Neuronal stem cell (in vitro differentiated cells): ENCODE results near the gene SMPD4.
"Not testable (repeated sequence)": the region's sequence is repeated elsewhere in the genome, so short reads cannot be mapped to it uniquely, and the experiment has no call there.

Experiments used
- DNase-seq: peaks from one replicate; pipeline ENCODE4 v3.0.0-alpha.2; 2013; ENCODE audit warnings: low spot score
- H2AFZ ChIP-seq: one replicate; pipeline ENCODE4 v1.6.1; 2013; ENCODE audit warnings: mild to moderate bottlenecking, low read length, inconsistent platforms
- H2AK5ac ChIP-seq: 2 replicates; pipeline ENCODE4 v1.6.1; 2013; ENCODE audit warnings: low read depth, mild to moderate bottlenecking, inconsistent platforms, low read length, moderate library complexity, mixed read lengths
- H2BK120ac ChIP-seq: 2 replicates; pipeline ENCODE4 v1.6.1; 2013; ENCODE audit warnings: low read depth, mild to moderate bottlenecking, inconsistent platforms, low read length, moderate library complexity, mixed read lengths
- H2BK12ac ChIP-seq: one replicate; pipeline ENCODE4 v1.6.1; 2013; ENCODE audit warnings: low read length, inconsistent platforms
- H2BK15ac ChIP-seq: 2 replicates; pipeline ENCODE4 v1.6.1; 2013; ENCODE audit warnings: mild to moderate bottlenecking, low read length, inconsistent platforms, mixed read lengths
- H2BK5ac ChIP-seq: one replicate; pipeline ENCODE4 v1.6.1; 2013; ENCODE audit warnings: inconsistent platforms, mild to moderate bottlenecking, low read length, moderate library complexity
- H3K14ac ChIP-seq: one replicate; pipeline ENCODE4 v1.6.1; 2013; ENCODE audit warnings: low read length, inconsistent platforms
- H3K18ac ChIP-seq: 2 replicates; pipeline ENCODE4 v1.6.1; 2013; ENCODE audit warnings: low read length, inconsistent platforms
- H3K23ac ChIP-seq: 2 replicates; pipeline ENCODE4 v1.6.1; 2013; ENCODE audit warnings: low read depth, mild to moderate bottlenecking, mixed read lengths, low read length, inconsistent platforms; ENCODE audit not compliant: poor library complexity
- H3K27ac ChIP-seq: replicated peaks from 3 replicates; pipeline ENCODE4 v1.5.1; 2013; ENCODE audit warnings: low read length, inconsistent platforms
- H3K27me3 ChIP-seq, 3 experiments: 2 replicates each; pipeline ENCODE4 v1.6.1; 2013; ENCODE audit warnings: low read length in 3 of 3, mild to moderate bottlenecking in 2 of 3, inconsistent platforms in 1 of 3, low read depth in 1 of 3, mixed read lengths in 1 of 3, moderate library complexity in 1 of 3; ENCODE audit not compliant: control insufficient read depth in 3 of 3, insufficient read depth in 3 of 3
- H3K36me3 ChIP-seq, 2 donors: replicated peaks in 1 of 2; 2 replicates each; pipeline ENCODE4 v1.6.1; 2013; ENCODE audit warnings: low read length in 2 of 2; ENCODE audit not compliant: control insufficient read depth in 2 of 2, insufficient read depth in 2 of 2
- H3K4ac ChIP-seq: 2 replicates; pipeline ENCODE4 v1.6.1; 2013; ENCODE audit warnings: inconsistent platforms, mild to moderate bottlenecking, low read length, moderate library complexity
- H3K4me1 ChIP-seq, 2 donors: 1 replicate in 1 of 2; 2 replicates in 1 of 2; pipeline ENCODE4 v1.6.1; 2013; ENCODE audit warnings: low read length in 2 of 2, low read depth in 1 of 2; ENCODE audit not compliant: control insufficient read depth in 2 of 2, insufficient read depth in 1 of 2
- H3K4me2 ChIP-seq: one replicate; pipeline ENCODE4 v1.6.1; 2013; ENCODE audit warnings: mild to moderate bottlenecking, low read length, inconsistent platforms; ENCODE audit not compliant: insufficient read depth, poor library complexity, severe bottlenecking
- H3K4me3 ChIP-seq, 2 donors: 2 replicates each; pipeline ENCODE4 v1.5.1; 2013; ENCODE audit warnings: low read length in 2 of 2, mild to moderate bottlenecking in 2 of 2, inconsistent platforms in 1 of 2, moderate library complexity in 1 of 2
- H3K79me1 ChIP-seq: one replicate; pipeline ENCODE4 v1.6.1; 2013; ENCODE audit warnings: low read depth, mild to moderate bottlenecking, inconsistent platforms, low read length, moderate library complexity
- H3K9ac ChIP-seq: one replicate; pipeline ENCODE4 v1.6.1; 2013; ENCODE audit warnings: mild to moderate bottlenecking, low read depth, low read length, inconsistent platforms; ENCODE audit not compliant: poor library complexity
- H3K9me3 ChIP-seq, 2 donors: replicated peaks in 1 of 2; 2 replicates each; pipeline versions ENCODE3 to v1.6.1; 2013; ENCODE audit warnings: low read length in 2 of 2, mild to moderate bottlenecking in 2 of 2, inconsistent platforms in 1 of 2, low read depth in 1 of 2, mixed read lengths in 1 of 2, moderate library complexity in 1 of 2; ENCODE audit not compliant: control insufficient read depth in 2 of 2, insufficient read depth in 1 of 2
- H4K8ac ChIP-seq: one replicate; pipeline ENCODE4 v1.6.1; 2013; ENCODE audit warnings: low read depth, mild to moderate bottlenecking, inconsistent platforms, low read length, moderate library complexity
- H4K91ac ChIP-seq: one replicate; pipeline ENCODE4 v1.6.1; 2013; ENCODE audit warnings: low read length, low read depth, mild to moderate bottlenecking, inconsistent platforms; ENCODE audit not compliant: poor library complexity
- WGBS, 2 donors: extraction: QIAGEN DNeasy Blood & Tissue Kit; methylation state at CpG; one replicate each; pipeline ENCODE4 v1.1.7; 2013; ENCODE audit warnings: missing lambda C conversion rate in 2 of 2, mixed read lengths in 1 of 2; ENCODE audit not compliant: insufficient read length in 2 of 2, insufficient replicate concordance in 1 of 2; ENCODE audit errors: extremely low coverage in 2 of 2; 5-methylcytosine and 5-hydroxymethylcytosine counted together

The SMPD4 gene

GRCh38 chr2:130153721-130154422 lies 27.5 kb downstream of the SMPD4 start:
- H3K27ac ChIP-seq, DNase-seq, H3K4me2 ChIP-seq, H2BK15ac ChIP-seq, H3K14ac ChIP-seq, H2BK5ac ChIP-seq, H3K79me1 ChIP-seq, H3K4me1 ChIP-seq, H3K23ac ChIP-seq, H4K91ac ChIP-seq, H3K4me3 ChIP-seq, H3K18ac ChIP-seq, H3K9me3 ChIP-seq, H3K27me3 ChIP-seq, H4K8ac ChIP-seq, H2BK12ac ChIP-seq, H2AFZ ChIP-seq, H2BK120ac ChIP-seq, H3K4ac ChIP-seq, H2AK5ac ChIP-seq, H3K9ac ChIP-seq: not testable (repeated sequence)
- WGBS, 2 donors = no CpG with 5 or more reads among the region's 23 CpGs
- peaks cover 10 to 62% of the 10 kb centered on the region in 2 donors for H3K36me3 ChIP-seq

GRCh38 chr2:130152816-130153595 lies 28.4 kb downstream of the SMPD4 start:
- Histone ChIP-seq H3K79me1 (peaks cover 2% of the 10 kb centered on the region), H3K9ac (no peak overlapping the region), H3K27ac (no peak overlapping the region), H2AK5ac (no peak overlapping the region), H4K91ac (no peak overlapping the region), H2BK15ac (no peak overlapping the region), H3K14ac (no peak overlapping the region), H2BK120ac (no peak overlapping the region), H2AFZ (no peak overlapping the region), H3K27me3 (no peaks in the 10 kb centered on the region), H3K4me3 (no peak overlapping the region), H3K4me2 (no peak overlapping the region), H3K9me3 (no peaks in the 10 kb centered on the region), H3K36me3 (peaks cover 10 to 54% of the 10 kb centered on the region in 2 donors), H3K18ac (no peak overlapping the region), H3K23ac (no peak overlapping the region), H4K8ac (no peak overlapping the region), H2BK12ac (no peak overlapping the region), H2BK5ac (no peak overlapping the region), H3K4me1 (no peaks in the 10 kb centered on the region), H3K4ac (no peak overlapping the region)
- WGBS, 2 donors = no CpG with 5 or more reads among the region's 25 CpGs
- no peak for DNase-seq

GRCh38 chr2:130152136-130152815 lies 29.1 kb downstream of the SMPD4 start:
- H2AFZ ChIP-seq, H3K4me3 ChIP-seq, H3K9me3 ChIP-seq, H3K14ac ChIP-seq, H4K8ac ChIP-seq, H2BK120ac ChIP-seq, H2BK15ac ChIP-seq, H3K4me1 ChIP-seq, H4K91ac ChIP-seq, H2AK5ac ChIP-seq, H3K4me2 ChIP-seq, H3K9ac ChIP-seq, H3K23ac ChIP-seq, H3K18ac ChIP-seq, H3K79me1 ChIP-seq, DNase-seq, H3K27ac ChIP-seq, H3K4ac ChIP-seq, H2BK5ac ChIP-seq, H3K27me3 ChIP-seq, H2BK12ac ChIP-seq: not testable (repeated sequence)
- H3K36me3 ChIP-seq = peaks cover 10 to 49% of the 10 kb centered on the region in 2 donors
- WGBS, 2 donors = no CpG with 5 or more reads among the region's 27 CpGs

GRCh38 chr2:130151145-130151512 lies 30.3 kb downstream of the SMPD4 start:
- H2BK15ac ChIP-seq, H3K4me3 ChIP-seq, H3K27me3 ChIP-seq, H3K9me3 ChIP-seq, H4K91ac ChIP-seq, DNase-seq, H3K18ac ChIP-seq, H3K4me2 ChIP-seq, H2AK5ac ChIP-seq, H2BK5ac ChIP-seq, H3K9ac ChIP-seq, H3K4ac ChIP-seq, H3K79me1 ChIP-seq, H2BK12ac ChIP-seq, H2BK120ac ChIP-seq, H2AFZ ChIP-seq, H3K4me1 ChIP-seq, H3K14ac ChIP-seq, H4K8ac ChIP-seq, H3K23ac ChIP-seq, H3K27ac ChIP-seq: not testable (repeated sequence)
- peaks cover 10 to 43% of the 10 kb centered on the region in 2 donors for H3K36me3 ChIP-seq
- no CpG with 5 or more reads among the region's 5 CpGs for WGBS, 2 donors
